HepG2 (cell line): ENCODE results near the gene CLIP2. TPM values are rescaled to one million over a fixed set of nuclear protein-coding genes. Genes with fewer than 3 reads are reported as not detected.
A peak's percentile ranks its signal among the peaks of the same experiment; 100 is the strongest.

Experiments
- CBX5 ChIP-seq: sonication (generic); formaldehyde crosslinking; IDR thresholded peaks from 2 replicates; pipeline ENCODE4 v1.4.0; 2020; ENCODE audit warnings: missing genetic modification reagents, borderline replicate concordance
- GMEB2 ChIP-seq: IDR thresholded peaks from 2 replicates; pipeline ENCODE4 v1.6.1; 2016; ENCODE audit warnings: missing biosample characterization, missing genetic modification reagents, low read depth
- HNRNPL ChIP-seq: fragments of 200-400 bp; formaldehyde crosslinking; IDR thresholded peaks from 2 replicates; pipeline ENCODE4 v1.6.1; 2017; ENCODE audit warnings: mild to moderate bottlenecking, low read depth, low read length
- JARID2 ChIP-seq: sonication (generic); formaldehyde crosslinking; IDR thresholded peaks from 2 replicates; pipeline ENCODE4 v1.8.1; 2023; ENCODE audit warnings: missing genetic modification reagents, inconsistent platforms; ENCODE audit not compliant: insufficient replicate concordance
- JUNB ChIP-seq: sonication (generic); formaldehyde crosslinking; IDR thresholded peaks from 2 replicates; pipeline ENCODE4 v1.8.0; 2022; ENCODE audit warnings: missing genetic modification reagents, mild to moderate bottlenecking, borderline replicate concordance
- LCORL ChIP-seq, 2 experiments: fragments of 450-650 bp in 1 of 2; sonication (generic) in 1 of 2; formaldehyde crosslinking in 1 of 2; IDR thresholded peaks; 2 replicates each; pipeline versions ENCODE4 v1.5.0 to v1.6.1; 2017 to 2020; ENCODE audit warnings: antibody characterized with exemption in 1 of 2, missing genetic modification reagents in 1 of 2
- LRRFIP1 ChIP-seq: sonication (generic); formaldehyde crosslinking; conservative IDR thresholded peaks from 2 replicates; pipeline ENCODE4 v1.4.0; 2020; ENCODE audit warnings: missing genetic modification reagents
- NCOA1 ChIP-seq: sonication (generic); formaldehyde crosslinking; IDR thresholded peaks from 2 replicates; pipeline ENCODE4 v1.9.0; 2021; ENCODE audit warnings: missing genetic modification reagents
- NFYB ChIP-seq: sonication (generic); formaldehyde crosslinking; IDR thresholded peaks from 2 replicates; pipeline ENCODE4 v1.4.0; 2020; ENCODE audit warnings: missing genetic modification reagents
- PATZ1 ChIP-seq: sonication (generic); formaldehyde crosslinking; IDR thresholded peaks from 2 replicates; pipeline ENCODE4 v1.4.0; 2020; ENCODE audit warnings: missing genetic modification reagents
- RFXAP ChIP-seq: sonication (generic); formaldehyde crosslinking; IDR thresholded peaks from 2 replicates; pipeline ENCODE4 v1.4.0; 2020; ENCODE audit warnings: missing genetic modification reagents, borderline replicate concordance
- TEAD3 ChIP-seq: optimal IDR thresholded peaks from 2 replicates; pipeline ENCODE3; 2016; ENCODE audit warnings: borderline replicate concordance
- YY1 ChIP-seq: IDR thresholded peaks from 2 replicates; pipeline ENCODE4 v1.6.1; 2011; ENCODE audit warnings: low read length, low read depth, moderate library complexity, mild to moderate bottlenecking; ENCODE audit not compliant: insufficient read depth, insufficient replicate concordance
- ZBTB21 ChIP-seq: sonication (generic); formaldehyde crosslinking; IDR thresholded peaks from 2 replicates; pipeline ENCODE4 v1.4.0; 2020; ENCODE audit warnings: missing genetic modification reagents
- ZFX ChIP-seq: sonication (generic); formaldehyde crosslinking; IDR thresholded peaks from 2 replicates; pipeline ENCODE4 v1.4.0; 2020; ENCODE audit warnings: mild to moderate bottlenecking, low read depth, missing genetic modification reagents, moderate library complexity
- ZFY ChIP-seq: sonication (generic); formaldehyde crosslinking; IDR thresholded peaks from 2 replicates; pipeline ENCODE4 v1.4.0; 2020; ENCODE audit warnings: missing genetic modification reagents
- ZNF160 ChIP-seq: sonication (generic); formaldehyde crosslinking; IDR thresholded peaks from 2 replicates; pipeline ENCODE4 v1.8.0; 2022; ENCODE audit warnings: mild to moderate bottlenecking, inconsistent platforms, missing genetic modification reagents
- ZNF256 ChIP-seq: sonication (generic); formaldehyde crosslinking; conservative IDR thresholded peaks from 2 replicates; pipeline ENCODE4 v1.4.0; 2020; ENCODE audit warnings: missing genetic modification reagents
- ZNF451 ChIP-seq: sonication (generic); formaldehyde crosslinking; IDR thresholded peaks from 2 replicates; pipeline ENCODE4 v1.5.0; 2020; ENCODE audit warnings: mild to moderate bottlenecking, missing genetic modification reagents
- ZNF562 ChIP-seq: sonication (generic); formaldehyde crosslinking; IDR thresholded peaks from 2 replicates; pipeline ENCODE4 v1.8.0; 2022; ENCODE audit warnings: missing genetic modification reagents, borderline replicate concordance
- ZSCAN30 ChIP-seq: sonication (generic); formaldehyde crosslinking; IDR thresholded peaks from 2 replicates; pipeline ENCODE4 v1.5.0; 2020; ENCODE audit warnings: mild to moderate bottlenecking, missing genetic modification reagents
- polyA plus RNA-seq, 8 experiments: library from polyadenylated mRNA; depleted of rRNA in 3 of 8; stranded (reverse) in 7 of 8; unstranded in 1 of 8; fragments of >200 nt; fragmentation: Illumina TruSeq in 4 of 8; extraction: Trizol in 4 of 8; gene quantifications; 2 replicates each; pipeline versions ENCODE4 v1.2.1 to v1.2.3, GENCODE V29; 2011 to 2016; ENCODE audit warnings: low read depth in 4 of 8, missing spikeins in 1 of 8, mixed read lengths in 1 of 8; ENCODE audit not compliant: insufficient read depth in 1 of 8
- total RNA-seq, 5 experiments: library from RNA; depleted of rRNA; stranded (reverse); fragments of >200 nt; fragmentation: Illumina TruSeq; extraction: Trizol; gene quantifications; 2 replicates each; pipeline ENCODE4 v1.2.3, GENCODE V29; 2016; ENCODE audit warnings: low read depth in 1 of 5
- TF ChIP-seq, protein P1 (sequence below): sonication (generic); formaldehyde crosslinking; IDR thresholded peaks from 2 replicates; pipeline ENCODE4 v1.5.0; 2020; ENCODE audit warnings: mild to moderate bottlenecking, missing genetic modification reagents

CLIP2 gene
- total and polyA plus RNA-seq, 2 of the 13 experiments (the other 11 are each of a cell fraction or from before 2014, with no cell fraction given) = 6.5 to 17.4 TPM

GRCh38 chr7:74272305-74273038 is 16.7 kb upstream of the CLIP2 start (continued):
- TF ChIP-seq YY1 (peak; percentile 13), JARID2 (CRISPR knock-in tag) (no peak), LCORL (IDR thresholded peaks at IDR 0.05) (no peak), LCORL (CRISPR knock-in tag; IDR thresholded peaks at IDR 0.05) (0 out of 2 replicates have a peak, but pooled peaks have one; percentile 23), ZNF160 (CRISPR knock-in tag) (no peak), RFXAP (CRISPR knock-in tag) (peak; percentile 53; the same call in 1 of the 2 replicates), JUNB (CRISPR knock-in tag) (no peak), ZNF451 (CRISPR knock-in tag) (no peak), ZBTB21 (CRISPR knock-in tag) (no peak), GMEB2 (no peak), NCOA1 (no peak), ZNF256 (CRISPR knock-in tag) (no peak), ZFX (0 out of 2 replicates have a peak, but pooled peaks have one; percentile 32), ZSCAN30 (CRISPR knock-in tag) (no peak), LRRFIP1 (CRISPR knock-in tag) (no peak), TEAD3 (CRISPR knock-in tag) (peak; percentile 11), CBX5 (CRISPR knock-in tag) (no peak), ZNF562 (CRISPR knock-in tag) (no peak), PATZ1 (CRISPR knock-in tag) (peak; percentile 36; the same call in 1 of the 2 replicates), HNRNPL (no peak), NFYB (CRISPR knock-in tag) (no peak), ZFY (CRISPR knock-in tag) (peak; percentile 36; the same call in 1 of the 2 replicates)
- TF ChIP-seq, protein P1, sequence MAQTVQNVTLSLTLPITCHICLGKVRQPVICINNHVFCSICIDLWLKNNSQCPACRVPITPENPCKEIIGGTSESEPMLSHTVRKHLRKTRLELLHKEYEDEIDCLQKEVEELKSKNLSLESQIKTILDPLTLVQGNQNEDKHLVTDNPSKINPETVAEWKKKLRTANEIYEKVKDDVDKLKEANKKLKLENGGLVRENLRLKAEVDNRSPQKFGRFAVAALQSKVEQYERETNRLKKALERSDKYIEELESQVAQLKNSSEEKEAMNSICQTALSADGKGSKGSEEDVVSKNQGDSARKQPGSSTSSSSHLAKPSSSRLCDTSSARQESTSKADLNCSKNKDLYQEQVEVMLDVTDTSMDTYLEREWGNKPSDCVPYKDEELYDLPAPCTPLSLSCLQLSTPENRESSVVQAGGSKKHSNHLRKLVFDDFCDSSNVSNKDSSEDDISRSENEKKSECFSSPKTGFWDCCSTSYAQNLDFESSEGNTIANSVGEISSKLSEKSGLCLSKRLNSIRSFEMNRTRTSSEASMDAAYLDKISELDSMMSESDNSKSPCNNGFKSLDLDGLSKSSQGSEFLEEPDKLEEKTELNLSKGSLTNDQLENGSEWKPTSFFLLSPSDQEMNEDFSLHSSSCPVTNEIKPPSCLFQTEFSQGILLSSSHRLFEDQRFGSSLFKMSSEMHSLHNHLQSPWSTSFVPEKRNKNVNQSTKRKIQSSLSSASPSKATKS (CRISPR knock-in tag) = no peak
